ENCODE measurements around the gene PCSK5. TPM values are rescaled to one million over a fixed set of nuclear protein-coding genes. Genes with fewer than 3 reads are reported as not detected.
"Not testable (repeated sequence)": the region's sequence is repeated elsewhere in the genome, so short reads cannot be mapped to it uniquely, and the experiment has no call there.

PCSK5 gene
- polyA plus RNA-seq, 2 donors = 4.2 to 6.1 TPM

- H3K4me3 ChIP-seq (ENCODE audit: low read depth in 1 of 2, low read length in 2 of 2) = peak overlapping the region in 1 of 2 donors; percentile 21
- no peaks in the 10 kb centered on the region for H3K4me1 ChIP-seq (ENCODE audit: control insufficient read depth in 2 of 2, insufficient read depth in 2 of 2, low read length in 1 of 2)
- 80 to 86% methylated on average over 3 of the region's 3 CpGs for WGBS, 2 donors
- no peak overlapping the region for H3K27ac ChIP-seq (ENCODE audit: low read depth in 2 of 2, low read length in 1 of 2)
- peaks cover 0 to 2% of the 10 kb centered on the region in 2 donors for H3K9me3 ChIP-seq (ENCODE audit: control insufficient read depth in 2 of 2, insufficient read depth in 1 of 2, low read depth in 1 of 2, low read length in 1 of 2)
- no peaks in the 10 kb centered on the region for H3K36me3 ChIP-seq (ENCODE audit: control insufficient read depth in 2 of 2, insufficient read depth in 2 of 2, low read length in 1 of 2)
- no peaks in the 10 kb centered on the region for H3K27me3 ChIP-seq (ENCODE audit: control insufficient read depth in 1 of 2, insufficient read depth in 2 of 2, low read length in 2 of 2)
These were observed 4.6 kb downstream of the PCSK5 start for GRCh38 chr9:75895112-75895511.

- Histone ChIP-seq H3K36me3 (ENCODE audit: control insufficient read depth in 2 of 2, insufficient read depth in 2 of 2, low read length in 1 of 2) (no peaks in the 10 kb centered on the region), H3K27me3 (ENCODE audit: control insufficient read depth in 1 of 2, insufficient read depth in 2 of 2, low read length in 2 of 2) (no peaks in the 10 kb centered on the region), H3K27ac (ENCODE audit: low read depth in 2 of 2, low read length in 1 of 2) (no peak overlapping the region), H3K9me3 (ENCODE audit: control insufficient read depth in 2 of 2, insufficient read depth in 1 of 2, low read depth in 1 of 2, low read length in 1 of 2) (no peaks in the 10 kb centered on the region), H3K4me3 (ENCODE audit: low read depth in 1 of 2, low read length in 2 of 2) (no peak overlapping the region), H3K4me1 (ENCODE audit: control insufficient read depth in 2 of 2, insufficient read depth in 2 of 2, low read length in 1 of 2) (no peaks in the 10 kb centered on the region)
- WGBS, 2 donors = 74 to 82% methylated on average over 3 of the region's 3 CpGs
These were observed 5.7 kb downstream of the PCSK5 start for GRCh38 chr9:75896193-75896592.

- H3K9me3 ChIP-seq (ENCODE audit: control insufficient read depth in 2 of 2, insufficient read depth in 1 of 2, low read depth in 1 of 2, low read length in 1 of 2); H3K36me3 ChIP-seq (ENCODE audit: control insufficient read depth in 2 of 2, insufficient read depth in 2 of 2, low read length in 1 of 2); H3K4me1 ChIP-seq (ENCODE audit: control insufficient read depth in 2 of 2, insufficient read depth in 2 of 2, low read length in 1 of 2); H3K27me3 ChIP-seq (ENCODE audit: control insufficient read depth in 1 of 2, insufficient read depth in 2 of 2, low read length in 2 of 2); H3K4me3 ChIP-seq (ENCODE audit: low read depth in 1 of 2, low read length in 2 of 2): not testable (repeated sequence)
- H3K27ac ChIP-seq (ENCODE audit: low read depth in 2 of 2, low read length in 1 of 2) = peak overlapping the region in 1 of 2 donors; percentile 31
- WGBS, 2 donors = 70 to 76% methylated on average over 7 of the region's 7 CpGs
These were observed 10.5 kb downstream of the PCSK5 start for GRCh38 chr9:75900893-75901524.

DNA sequence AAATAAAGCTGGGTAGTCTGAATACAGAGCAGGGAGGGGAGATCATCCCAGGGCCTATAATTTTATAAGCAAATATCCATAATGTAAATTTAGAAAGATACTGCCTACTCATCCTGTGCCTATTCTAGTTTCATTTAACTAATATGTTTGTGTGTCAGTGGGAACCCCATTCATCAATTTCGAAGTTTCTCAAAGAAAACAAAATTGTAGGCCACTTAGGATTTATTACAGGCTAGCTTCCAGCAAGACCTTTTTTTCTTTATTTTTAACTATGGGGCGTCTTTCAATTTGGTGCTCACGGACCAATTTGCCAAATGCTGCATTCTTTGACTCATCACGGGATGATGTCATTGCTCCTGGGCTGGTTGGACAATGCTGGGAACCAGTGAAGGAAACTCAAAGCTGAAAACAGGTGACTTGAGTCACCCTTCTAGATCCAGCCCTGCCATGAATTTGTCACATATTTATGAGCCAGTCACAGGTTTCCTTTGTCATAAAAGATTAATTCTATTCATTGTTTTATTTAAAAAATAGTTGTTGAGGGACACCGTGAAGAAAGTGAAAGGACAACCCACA, 13.4 kb downstream of the PCSK5 start:
- Histone ChIP-seq H3K9me3 (ENCODE audit: control insufficient read depth in 2 of 2, insufficient read depth in 1 of 2, low read depth in 1 of 2, low read length in 1 of 2) (no peaks in the 10 kb centered on the region), H3K27me3 (ENCODE audit: control insufficient read depth in 1 of 2, insufficient read depth in 2 of 2, low read length in 2 of 2) (no peaks in the 10 kb centered on the region), H3K4me1 (ENCODE audit: control insufficient read depth in 2 of 2, insufficient read depth in 2 of 2, low read length in 1 of 2) (no peaks in the 10 kb centered on the region), H3K4me3 (ENCODE audit: low read depth in 1 of 2, low read length in 2 of 2) (no peak overlapping the region), H3K27ac (ENCODE audit: low read depth in 2 of 2, low read length in 1 of 2) (no peak overlapping the region), H3K36me3 (ENCODE audit: control insufficient read depth in 2 of 2, insufficient read depth in 2 of 2, low read length in 1 of 2) (no peaks in the 10 kb centered on the region)
- WGBS, 2 donors = 48 to 53% methylated on average over 5 of the region's 5 CpGs

DNA sequence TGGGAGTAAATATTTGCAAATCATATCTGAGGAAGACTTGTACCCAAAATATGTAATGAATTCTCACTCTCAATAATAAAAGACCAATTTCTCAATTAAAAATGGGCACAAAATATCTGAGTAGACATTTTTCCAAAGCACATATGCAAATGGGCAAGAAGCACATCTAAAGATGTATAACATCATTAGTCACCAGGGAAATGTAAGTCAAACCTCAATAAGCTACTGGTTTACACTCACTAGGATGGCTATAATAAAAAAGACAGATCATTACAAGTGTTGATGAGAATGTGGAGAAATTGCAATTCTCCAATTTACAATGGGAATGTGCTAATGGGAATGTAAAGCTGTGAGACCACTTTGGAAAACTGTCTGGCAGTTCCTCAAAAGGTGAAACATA, 13.9 kb downstream of the PCSK5 start:
- H3K27me3 ChIP-seq (ENCODE audit: control insufficient read depth in 1 of 2, insufficient read depth in 2 of 2, low read length in 2 of 2) = no peaks in the 10 kb centered on the region
- H3K4me3 ChIP-seq (ENCODE audit: low read depth in 1 of 2, low read length in 2 of 2) = no peak overlapping the region
- H3K9me3 ChIP-seq (ENCODE audit: control insufficient read depth in 2 of 2, insufficient read depth in 1 of 2, low read depth in 1 of 2, low read length in 1 of 2) = no peaks in the 10 kb centered on the region
- no peaks in the 10 kb centered on the region for H3K36me3 ChIP-seq (ENCODE audit: control insufficient read depth in 2 of 2, insufficient read depth in 2 of 2, low read length in 1 of 2)
- H3K27ac ChIP-seq (ENCODE audit: low read depth in 2 of 2, low read length in 1 of 2) = peak overlapping the region; percentile 21 to 27
- no peaks in the 10 kb centered on the region for H3K4me1 ChIP-seq (ENCODE audit: control insufficient read depth in 2 of 2, insufficient read depth in 2 of 2, low read length in 1 of 2)

GRCh38 chr9:75906531-75906930, 16.1 kb downstream of the PCSK5 start:
- H3K27ac ChIP-seq (ENCODE audit: low read depth in 2 of 2, low read length in 1 of 2) = peak overlapping the region; percentile 34 to 74
- H3K4me1 ChIP-seq (ENCODE audit: control insufficient read depth in 2 of 2, insufficient read depth in 2 of 2, low read length in 1 of 2) = no peaks in the 10 kb centered on the region
- no peaks in the 10 kb centered on the region for H3K36me3 ChIP-seq (ENCODE audit: control insufficient read depth in 2 of 2, insufficient read depth in 2 of 2, low read length in 1 of 2)
- H3K9me3 ChIP-seq (ENCODE audit: control insufficient read depth in 2 of 2, insufficient read depth in 1 of 2, low read depth in 1 of 2, low read length in 1 of 2) = no peaks in the 10 kb centered on the region
- 82 to 84% methylated on average over 1 of the region's 1 CpG for WGBS, 2 donors
- H3K27me3 ChIP-seq (ENCODE audit: control insufficient read depth in 1 of 2, insufficient read depth in 2 of 2, low read length in 2 of 2) = no peaks in the 10 kb centered on the region
- H3K4me3 ChIP-seq (ENCODE audit: low read depth in 1 of 2, low read length in 2 of 2) = no peak overlapping the region

- Histone ChIP-seq H3K4me1 (ENCODE audit: control insufficient read depth in 2 of 2, insufficient read depth in 2 of 2, low read length in 1 of 2) (no peaks in the 10 kb centered on the region), H3K9me3 (ENCODE audit: control insufficient read depth in 2 of 2, insufficient read depth in 1 of 2, low read depth in 1 of 2, low read length in 1 of 2) (no peaks in the 10 kb centered on the region), H3K36me3 (ENCODE audit: control insufficient read depth in 2 of 2, insufficient read depth in 2 of 2, low read length in 1 of 2) (no peaks in the 10 kb centered on the region), H3K4me3 (ENCODE audit: low read depth in 1 of 2, low read length in 2 of 2) (no peak overlapping the region), H3K27me3 (ENCODE audit: control insufficient read depth in 1 of 2, insufficient read depth in 2 of 2, low read length in 2 of 2) (no peaks in the 10 kb centered on the region), H3K27ac (ENCODE audit: low read depth in 2 of 2, low read length in 1 of 2) (peak overlapping the region in 1 of 2 donors; percentile 1)
- WGBS, 2 donors = 75 to 85% methylated on average over 3 of the region's 3 CpGs
These were observed 16.9 kb downstream of the PCSK5 start for GRCh38 chr9:75907329-75907728.

DNA sequence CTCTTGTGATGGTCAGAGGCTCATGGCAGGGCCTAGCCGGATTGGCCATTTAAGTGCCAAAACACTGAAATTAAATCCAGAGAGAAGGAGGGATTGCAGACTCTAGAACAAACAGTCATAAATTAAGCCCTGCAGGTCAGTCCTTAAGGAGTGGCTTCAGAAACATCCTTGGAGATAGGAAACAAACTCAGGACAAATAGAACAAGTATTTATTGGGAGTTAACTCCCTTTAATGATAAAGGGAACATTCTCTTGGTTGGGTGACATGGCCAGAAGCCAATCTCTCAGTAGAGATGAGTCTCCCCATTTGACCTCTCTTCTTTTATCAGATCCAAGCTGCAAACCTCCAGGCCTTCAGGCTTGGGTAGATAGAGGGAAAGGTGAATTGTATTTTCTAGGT, 17.4 kb downstream of the PCSK5 start:
- peak overlapping the region; percentile 1 to 40 for H3K27ac ChIP-seq (ENCODE audit: low read depth in 2 of 2, low read length in 1 of 2)
- 90 to 91% methylated on average over 1 of the region's 1 CpG for WGBS, 2 donors
- no peaks in the 10 kb centered on the region for H3K4me1 ChIP-seq (ENCODE audit: control insufficient read depth in 2 of 2, insufficient read depth in 2 of 2, low read length in 1 of 2)

DNA sequence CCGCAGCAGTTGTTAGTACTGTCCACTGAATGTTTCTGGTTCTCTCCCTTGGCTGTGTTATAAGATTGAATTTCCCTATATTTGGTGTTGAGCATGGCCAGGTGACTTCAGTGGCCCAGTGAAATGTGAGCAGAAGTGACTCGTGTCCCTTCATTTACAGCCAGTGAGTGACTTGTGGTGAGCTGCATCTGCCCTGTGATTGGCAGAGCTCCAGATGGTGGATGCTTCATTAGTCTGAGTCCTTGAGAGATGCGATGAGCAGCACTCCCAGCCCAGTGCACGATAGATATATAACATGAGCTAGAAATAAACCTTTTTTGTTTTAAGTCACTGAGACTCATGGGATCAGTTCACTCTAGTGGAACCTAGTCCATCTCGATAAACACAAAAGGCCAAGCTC, 19.3 kb downstream of the PCSK5 start:
- H3K4me3 ChIP-seq (ENCODE audit: low read depth in 1 of 2, low read length in 2 of 2) = no peak overlapping the region
- 85% methylated on average over 5 of the region's 5 CpGs for WGBS, 2 donors
- no peaks in the 10 kb centered on the region for H3K36me3 ChIP-seq (ENCODE audit: control insufficient read depth in 2 of 2, insufficient read depth in 2 of 2, low read length in 1 of 2)
- no peaks in the 10 kb centered on the region for H3K4me1 ChIP-seq (ENCODE audit: control insufficient read depth in 2 of 2, insufficient read depth in 2 of 2, low read length in 1 of 2)
- H3K9me3 ChIP-seq (ENCODE audit: control insufficient read depth in 2 of 2, insufficient read depth in 1 of 2, low read depth in 1 of 2, low read length in 1 of 2) = no peaks in the 10 kb centered on the region
- H3K27me3 ChIP-seq (ENCODE audit: control insufficient read depth in 1 of 2, insufficient read depth in 2 of 2, low read length in 2 of 2) = no peaks in the 10 kb centered on the region
- H3K27ac ChIP-seq (ENCODE audit: low read depth in 2 of 2, low read length in 1 of 2) = no peak overlapping the region

More for the DNA sequence above, 17.4 kb downstream of the PCSK5 start:
- no peak overlapping the region for H3K4me3 ChIP-seq (ENCODE audit: low read depth in 1 of 2, low read length in 2 of 2)
- no peaks in the 10 kb centered on the region for H3K27me3 ChIP-seq (ENCODE audit: control insufficient read depth in 1 of 2, insufficient read depth in 2 of 2, low read length in 2 of 2)
- no peaks in the 10 kb centered on the region for H3K9me3 ChIP-seq (ENCODE audit: control insufficient read depth in 2 of 2, insufficient read depth in 1 of 2, low read depth in 1 of 2, low read length in 1 of 2)
- H3K36me3 ChIP-seq (ENCODE audit: control insufficient read depth in 2 of 2, insufficient read depth in 2 of 2, low read length in 1 of 2) = no peaks in the 10 kb centered on the region

DNA sequence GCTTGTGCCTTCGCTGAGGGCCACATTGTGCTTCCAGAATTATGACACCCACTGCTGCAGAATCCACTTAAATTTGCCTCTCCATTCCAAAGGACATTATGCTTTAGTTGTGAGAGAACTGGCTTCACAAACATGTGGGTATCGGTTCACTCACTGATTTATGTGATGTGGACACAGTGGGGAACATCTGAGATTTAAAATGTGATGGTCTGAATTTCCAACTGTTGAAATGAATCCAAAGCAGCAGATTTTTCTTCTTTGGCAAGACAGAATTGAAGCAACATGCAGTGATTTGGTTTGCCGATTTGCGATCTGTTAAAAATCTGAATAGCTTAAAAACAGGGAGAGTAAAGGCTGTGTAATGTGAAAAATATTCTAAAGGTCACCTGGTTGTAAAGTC, 20.3 kb downstream of the PCSK5 start:
- H3K4me3 ChIP-seq (ENCODE audit: low read depth in 1 of 2, low read length in 2 of 2) = no peak overlapping the region
- H3K27me3 ChIP-seq (ENCODE audit: control insufficient read depth in 1 of 2, insufficient read depth in 2 of 2, low read length in 2 of 2) = no peaks in the 10 kb centered on the region
- WGBS, 2 donors = 75 to 78% methylated on average over 4 of the region's 4 CpGs
- no peaks in the 10 kb centered on the region for H3K4me1 ChIP-seq (ENCODE audit: control insufficient read depth in 2 of 2, insufficient read depth in 2 of 2, low read length in 1 of 2)
- H3K36me3 ChIP-seq (ENCODE audit: control insufficient read depth in 2 of 2, insufficient read depth in 2 of 2, low read length in 1 of 2) = no peaks in the 10 kb centered on the region
- H3K9me3 ChIP-seq (ENCODE audit: control insufficient read depth in 2 of 2, insufficient read depth in 1 of 2, low read depth in 1 of 2, low read length in 1 of 2) = no peaks in the 10 kb centered on the region
- H3K27ac ChIP-seq (ENCODE audit: low read depth in 2 of 2, low read length in 1 of 2) = no peak overlapping the region

Measured in esophagus (tissue), 2 donors.